ENCODE results near the gene WASF2. TPM values are rescaled to one million over a fixed set of nuclear protein-coding genes. Genes with fewer than 3 reads are reported as not detected.

WASF2 gene
- total and polyA plus RNA-seq, 2 of the 13 experiments (the other 11 are each of a cell fraction or from before 2014, with no cell fraction given): 10.4 to 27.7 TPM

- TF ChIP-seq ZNF670 (CRISPR knock-in tag; IDR thresholded peaks at IDR 0.05; ENCODE audit: borderline replicate concordance): peak; percentile 77; the same call in 1 of the 2 replicates
- TF ChIP-seq KMT2B (CRISPR knock-in tag; IDR thresholded peaks at IDR 0.05): peak; percentile 64; the same call in 1 of the 2 replicates
- TF ChIP-seq HNRNPUL1 (IDR thresholded peaks at IDR 0.05; ENCODE audit: low read depth, low read length): no peak
- no peak for TF ChIP-seq ZNF550 (CRISPR knock-in tag; IDR thresholded peaks at IDR 0.05; ENCODE audit: borderline replicate concordance)
- peak; percentile 32; the same call in 1 of the 2 replicates for TF ChIP-seq DR1 (CRISPR knock-in tag; IDR thresholded peaks at IDR 0.05)
- peak; percentile 96 for TF ChIP-seq ZBTB7A (CRISPR knock-in tag; IDR thresholded peaks at IDR 0.05)
- TF ChIP-seq, protein P1, sequence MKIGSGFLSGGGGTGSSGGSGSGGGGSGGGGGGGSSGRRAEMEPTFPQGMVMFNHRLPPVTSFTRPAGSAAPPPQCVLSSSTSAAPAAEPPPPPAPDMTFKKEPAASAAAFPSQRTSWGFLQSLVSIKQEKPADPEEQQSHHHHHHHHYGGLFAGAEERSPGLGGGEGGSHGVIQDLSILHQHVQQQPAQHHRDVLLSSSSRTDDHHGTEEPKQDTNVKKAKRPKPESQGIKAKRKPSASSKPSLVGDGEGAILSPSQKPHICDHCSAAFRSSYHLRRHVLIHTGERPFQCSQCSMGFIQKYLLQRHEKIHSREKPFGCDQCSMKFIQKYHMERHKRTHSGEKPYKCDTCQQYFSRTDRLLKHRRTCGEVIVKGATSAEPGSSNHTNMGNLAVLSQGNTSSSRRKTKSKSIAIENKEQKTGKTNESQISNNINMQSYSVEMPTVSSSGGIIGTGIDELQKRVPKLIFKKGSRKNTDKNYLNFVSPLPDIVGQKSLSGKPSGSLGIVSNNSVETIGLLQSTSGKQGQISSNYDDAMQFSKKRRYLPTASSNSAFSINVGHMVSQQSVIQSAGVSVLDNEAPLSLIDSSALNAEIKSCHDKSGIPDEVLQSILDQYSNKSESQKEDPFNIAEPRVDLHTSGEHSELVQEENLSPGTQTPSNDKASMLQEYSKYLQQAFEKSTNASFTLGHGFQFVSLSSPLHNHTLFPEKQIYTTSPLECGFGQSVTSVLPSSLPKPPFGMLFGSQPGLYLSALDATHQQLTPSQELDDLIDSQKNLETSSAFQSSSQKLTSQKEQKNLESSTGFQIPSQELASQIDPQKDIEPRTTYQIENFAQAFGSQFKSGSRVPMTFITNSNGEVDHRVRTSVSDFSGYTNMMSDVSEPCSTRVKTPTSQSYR (CRISPR knock-in tag; IDR thresholded peaks at IDR 0.05; ENCODE audit: borderline replicate concordance): peak; percentile 44; the same call in 1 of the 2 replicates
- no peak for TF ChIP-seq MXD1 (CRISPR knock-in tag; IDR thresholded peaks at IDR 0.05)
- peak; percentile 74; the same call in 1 of the 2 replicates for TF ChIP-seq ZNF451 (CRISPR knock-in tag; IDR thresholded peaks at IDR 0.05)
- TF ChIP-seq ZFP82 (CRISPR knock-in tag; IDR thresholded peaks at IDR 0.05; ENCODE audit: borderline replicate concordance): 0 out of 2 replicates have a peak, but pooled peaks have one; percentile 52
- TF ChIP-seq SALL2 (CRISPR knock-in tag; IDR thresholded peaks at IDR 0.05): 0 out of 2 replicates have a peak, but pooled peaks have one; percentile 41
- TF ChIP-seq, protein P2, sequence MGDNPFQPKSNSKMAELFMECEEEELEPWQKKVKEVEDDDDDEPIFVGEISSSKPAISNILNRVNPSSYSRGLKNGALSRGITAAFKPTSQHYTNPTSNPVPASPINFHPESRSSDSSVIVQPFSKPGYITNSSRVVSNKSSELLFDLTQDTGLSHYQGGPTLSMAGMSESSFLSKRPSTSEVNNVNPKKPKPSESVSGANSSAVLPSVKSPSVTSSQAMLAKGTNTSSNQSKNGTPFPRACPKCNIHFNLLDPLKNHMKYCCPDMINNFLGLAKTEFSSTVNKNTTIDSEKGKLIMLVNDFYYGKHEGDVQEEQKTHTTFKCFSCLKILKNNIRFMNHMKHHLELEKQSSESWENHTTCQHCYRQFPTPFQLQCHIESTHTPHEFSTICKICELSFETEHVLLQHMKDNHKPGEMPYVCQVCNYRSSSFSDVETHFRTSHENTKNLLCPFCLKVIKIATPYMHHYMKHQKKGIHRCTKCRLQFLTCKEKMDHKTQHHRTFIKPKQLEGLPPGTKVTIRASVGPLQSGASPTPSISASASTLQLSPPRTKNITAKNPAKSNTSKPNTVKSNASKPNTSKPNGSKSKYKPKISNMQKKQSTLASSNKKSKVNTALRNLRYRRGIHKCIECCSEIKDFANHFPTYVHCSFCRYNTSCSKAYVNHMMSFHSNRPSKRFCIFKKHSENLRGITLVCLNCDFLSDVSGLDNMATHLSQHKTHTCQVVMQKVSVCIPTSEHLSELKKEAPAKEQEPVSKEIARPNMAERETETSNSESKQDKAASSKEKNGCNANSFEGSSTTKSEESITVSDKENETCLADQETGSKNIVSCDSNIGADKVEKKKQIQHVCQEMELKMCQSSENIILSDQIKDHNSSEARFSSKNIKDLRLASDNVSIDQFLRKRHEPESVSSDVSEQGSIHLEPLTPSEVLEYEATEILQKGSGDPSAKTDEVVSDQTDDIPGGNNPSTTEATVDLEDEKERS (CRISPR knock-in tag; IDR thresholded peaks at IDR 0.05): peak; percentile 73; the same call in 1 of the 2 replicates
- TF ChIP-seq POLR2A (IDR thresholded peaks at IDR 0.05; ENCODE audit: insufficient read depth in 1 of 2, low read depth in 2 of 2, low read length in 2 of 2): peak in 1 of 2 experiments; percentile 38; a peak in 1 of 4 replicates
- TF ChIP-seq SOX6 (IDR thresholded peaks at IDR 0.05): no peak
- TF ChIP-seq SOX6 (CRISPR knock-in tag; IDR thresholded peaks at IDR 0.05): peak; percentile 55
- TF ChIP-seq KDM5A (IDR thresholded peaks at IDR 0.05; ENCODE audit: borderline replicate concordance, low read length): no peak
- TF ChIP-seq ZNF264 (CRISPR knock-in tag; IDR thresholded peaks at IDR 0.05): peak; percentile 55
- peak; percentile 45 for TF ChIP-seq JARID2 (CRISPR knock-in tag; IDR thresholded peaks at IDR 0.05; ENCODE audit: insufficient replicate concordance)
- peak; percentile 45; the same call in 1 of the 2 replicates for TF ChIP-seq NCOR1 (IDR thresholded peaks at IDR 0.05; ENCODE audit: borderline replicate concordance, low read length)
- TF ChIP-seq, protein P3, sequence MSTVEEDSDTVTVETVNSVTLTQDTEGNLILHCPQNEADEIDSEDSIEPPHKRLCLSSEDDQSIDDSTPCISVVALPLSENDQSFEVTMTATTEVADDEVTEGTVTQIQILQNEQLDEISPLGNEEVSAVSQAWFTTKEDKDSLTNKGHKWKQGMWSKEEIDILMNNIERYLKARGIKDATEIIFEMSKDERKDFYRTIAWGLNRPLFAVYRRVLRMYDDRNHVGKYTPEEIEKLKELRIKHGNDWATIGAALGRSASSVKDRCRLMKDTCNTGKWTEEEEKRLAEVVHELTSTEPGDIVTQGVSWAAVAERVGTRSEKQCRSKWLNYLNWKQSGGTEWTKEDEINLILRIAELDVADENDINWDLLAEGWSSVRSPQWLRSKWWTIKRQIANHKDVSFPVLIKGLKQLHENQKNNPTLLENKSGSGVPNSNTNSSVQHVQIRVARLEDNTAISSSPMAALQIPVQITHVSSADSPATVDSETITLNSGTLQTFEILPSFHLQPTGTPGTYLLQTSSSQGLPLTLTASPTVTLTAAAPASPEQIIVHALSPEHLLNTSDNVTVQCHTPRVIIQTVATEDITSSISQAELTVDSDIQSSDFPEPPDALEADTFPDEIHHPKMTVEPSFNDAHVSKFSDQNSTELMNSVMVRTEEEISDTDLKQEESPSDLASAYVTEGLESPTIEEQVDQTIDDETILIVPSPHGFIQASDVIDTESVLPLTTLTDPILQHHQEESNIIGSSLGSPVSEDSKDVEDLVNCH (CRISPR knock-in tag; IDR thresholded peaks at IDR 0.05): no peak
Observed at GRCh38 chr1:27504588-27505419, 14.8 kb upstream of the WASF2 start (continued).
